PFSK-1 (cell line): ENCODE measurements around the gene EXOC4.

Experiments
- FOXP2 ChIP-seq: optimal IDR thresholded peaks from 2 replicates; pipeline ENCODE3; 2011; ENCODE audit warnings: borderline replicate concordance, control low read depth, inconsistent platforms; ENCODE audit not compliant: insufficient read depth; ENCODE audit errors: extremely low read length, extremely low read depth
- POLR2AphosphoS5 ChIP-seq: IDR thresholded peaks from 2 replicates; pipeline ENCODE4 v1.6.1; 2012; ENCODE audit warnings: low read depth, mild to moderate bottlenecking, control low read depth, low read length, moderate library complexity
- REST ChIP-seq, 2 experiments: IDR thresholded peaks; 2 replicates each; pipeline versions ENCODE4 v1.6.1 to v1.8.0; 2011 to 2012; ENCODE audit warnings: low read depth in 2 of 2, low read length in 2 of 2, control low read depth in 1 of 2, inconsistent platforms in 1 of 2, mild to moderate bottlenecking in 1 of 2, moderate library complexity in 1 of 2; ENCODE audit not compliant: insufficient read depth in 1 of 2
- SIN3A ChIP-seq: IDR thresholded peaks from 2 replicates; pipeline ENCODE4 v1.6.1; 2012; ENCODE audit warnings: mild to moderate bottlenecking, low read length, moderate library complexity, borderline replicate concordance; ENCODE audit not compliant: insufficient read depth
- TAF1 ChIP-seq: IDR thresholded peaks from 2 replicates; pipeline ENCODE4 v1.6.1; 2012; ENCODE audit warnings: low read length, control low read depth, borderline replicate concordance; ENCODE audit not compliant: insufficient read depth

EXOC4 gene

GRCh38 chr7:133359449-133359848 lies 106.6 kb downstream of the EXOC4 start:
- TF ChIP-seq REST (IDR thresholded peaks at IDR 0.05; ENCODE audit: insufficient read depth in 1 of 2, low read depth in 2 of 2, low read length in 2 of 2), result no peak
- no peak for TF ChIP-seq FOXP2
- TF ChIP-seq TAF1, result no peak
- TF ChIP-seq SIN3A, result no peak
- TF ChIP-seq POLR2AphosphoS5, result no peak

GRCh38 chr7:133360201-133360600 lies 107.3 kb downstream of the EXOC4 start:
- TF ChIP-seq POLR2AphosphoS5 (no peak), FOXP2 (no peak)

- TF ChIP-seq SIN3A (no peak), TAF1 (no peak), POLR2AphosphoS5 (no peak), FOXP2 (no peak), REST (IDR thresholded peaks at IDR 0.05; ENCODE audit: insufficient read depth in 1 of 2, low read depth in 2 of 2, low read length in 2 of 2) (no peak)
These were observed 108.9 kb downstream of the EXOC4 start for GRCh38 chr7:133361806-133362205.

- TF ChIP-seq REST (IDR thresholded peaks at IDR 0.05; ENCODE audit: insufficient read depth in 1 of 2, low read depth in 2 of 2, low read length in 2 of 2) (no peak), SIN3A (no peak)
These were observed 112.2 kb downstream of the EXOC4 start for GRCh38 chr7:133364959-133365690.

- TF ChIP-seq POLR2AphosphoS5 (no peak), REST (IDR thresholded peaks at IDR 0.05; ENCODE audit: insufficient read depth in 1 of 2, low read depth in 2 of 2, low read length in 2 of 2) (no peak), TAF1 (no peak), SIN3A (no peak), FOXP2 (no peak)
These were observed 113.0 kb downstream of the EXOC4 start for GRCh38 chr7:133365917-133366316.
